SK-N-SH treated with all-trans-retinoic acid at 6 μM for 48 hours (cell line): ENCODE measurements around the gene FCN2.

Source experiments
- ATAC-seq: fragments of 200-7000 bp; cut with Tn5 transposase; 3 replicates; pipeline ENCODE4 v1.9.1; 2020; ENCODE audit warnings: mild to moderate bottlenecking, moderate library complexity
- ARNTL ChIP-seq: fragments of 450-650 bp; formaldehyde crosslinking; IDR thresholded peaks from 2 replicates; pipeline ENCODE4 v1.5.0; 2020; ENCODE audit warnings: low read depth, mild to moderate bottlenecking, moderate library complexity, borderline replicate concordance
- BACH2 ChIP-seq: fragments of 250-450 bp; sonication (Bioruptor Pico); IDR thresholded peaks from 2 replicates; pipeline ENCODE4 v1.9.0; 2021; ENCODE audit warnings: mild to moderate bottlenecking, borderline replicate concordance
- CREB5 ChIP-seq: fragments of 250-450 bp; sonication (Bioruptor Pico); IDR thresholded peaks from 2 replicates; pipeline ENCODE4 v1.5.1; 2020; ENCODE audit warnings: low read depth, mild to moderate bottlenecking, moderate library complexity
- CSDC2 ChIP-seq: fragments of 250-450 bp; sonication (Bioruptor Pico); IDR thresholded peaks from 2 replicates; pipeline ENCODE4 v1.5.0; 2020; ENCODE audit warnings: mild to moderate bottlenecking, moderate library complexity
- GLIS3 ChIP-seq: fragments of 250-450 bp; sonication (Bioruptor Pico); IDR thresholded peaks from 2 replicates; pipeline ENCODE4 v1.5.0; 2020; ENCODE audit warnings: mild to moderate bottlenecking, moderate library complexity
- ISL1 ChIP-seq: fragments of 250-450 bp; sonication (Bioruptor Pico); IDR thresholded peaks from 2 replicates; pipeline ENCODE4 v2.1.2; 2022; ENCODE audit warnings: mild to moderate bottlenecking, moderate library complexity
- OSR1 ChIP-seq: fragments of 250-450 bp; sonication (Bioruptor Pico); IDR thresholded peaks from 2 replicates; pipeline ENCODE4 v1.8.0; 2022; ENCODE audit warnings: moderate library complexity, mild to moderate bottlenecking, inconsistent platforms
- PPARA ChIP-seq: fragments of 250-450 bp; sonication (Bioruptor Pico); IDR thresholded peaks from 2 replicates; pipeline ENCODE4 v1.5.0; 2020; ENCODE audit warnings: mild to moderate bottlenecking, borderline replicate concordance
- RARB ChIP-seq: fragments of 250-450 bp; sonication (Bioruptor Pico); IDR thresholded peaks from 2 replicates; pipeline ENCODE4 v1.8.0; 2021; ENCODE audit warnings: mild to moderate bottlenecking, moderate library complexity
- SNAI2 ChIP-seq: fragments of 250-450 bp; sonication (Bioruptor Pico); IDR thresholded peaks from 2 replicates; pipeline ENCODE4 v1.5.0; 2020; ENCODE audit warnings: mild to moderate bottlenecking, moderate library complexity
- TCF4 ChIP-seq: fragments of 250-450 bp; sonication (Bioruptor Pico); IDR thresholded peaks from 2 replicates; pipeline ENCODE4 v1.8.0; 2021; ENCODE audit warnings: mild to moderate bottlenecking, moderate library complexity, borderline replicate concordance
- TOX ChIP-seq: fragments of 250-450 bp; sonication (Bioruptor Pico); IDR thresholded peaks from 2 replicates; pipeline ENCODE4 v1.8.0; 2021; ENCODE audit warnings: mild to moderate bottlenecking, moderate library complexity, borderline replicate concordance
- TSHZ2 ChIP-seq: fragments of 250-450 bp; sonication (Bioruptor Pico); IDR thresholded peaks from 2 replicates; pipeline ENCODE4 v1.5.0; 2020; ENCODE audit warnings: mild to moderate bottlenecking, moderate library complexity
- ZC3H10 ChIP-seq: fragments of 250-450 bp; sonication (Bioruptor Pico); IDR thresholded peaks from 2 replicates; pipeline ENCODE4 v1.5.1; 2021; ENCODE audit warnings: mild to moderate bottlenecking, moderate library complexity
- ZFP3 ChIP-seq: fragments of 250-450 bp; sonication (Bioruptor Pico); IDR thresholded peaks from 2 replicates; pipeline ENCODE4 v1.5.0; 2020; ENCODE audit warnings: mild to moderate bottlenecking, moderate library complexity
- ZFP30 ChIP-seq: fragments of 450-650 bp; formaldehyde crosslinking; IDR thresholded peaks from 2 replicates; pipeline ENCODE4 v1.5.0; 2022; ENCODE audit warnings: mild to moderate bottlenecking, moderate library complexity
- ZNF565 ChIP-seq: fragments of 450-650 bp; formaldehyde crosslinking; conservative IDR thresholded peaks from 2 replicates; pipeline ENCODE4 v1.5.0; 2020; ENCODE audit warnings: low read depth, mild to moderate bottlenecking, moderate library complexity
- ZNF70 ChIP-seq: fragments of 450-650 bp; formaldehyde crosslinking; IDR thresholded peaks from 2 replicates; pipeline ENCODE4 v1.5.0; 2020; ENCODE audit warnings: mild to moderate bottlenecking, moderate library complexity
- TF ChIP-seq, protein P1 (sequence below): fragments of 250-450 bp; sonication (Bioruptor Pico); IDR thresholded peaks from 2 replicates; pipeline ENCODE4 v1.5.1; 2021; ENCODE audit warnings: mild to moderate bottlenecking, moderate library complexity
- TF ChIP-seq, protein P2 (sequence below): fragments of 250-450 bp; sonication (Bioruptor Pico); IDR thresholded peaks from 2 replicates; pipeline ENCODE4 v1.8.0; 2020; ENCODE audit warnings: mild to moderate bottlenecking, moderate library complexity, borderline replicate concordance
- TF ChIP-seq, protein P3 (sequence below): fragments of 250-450 bp; sonication (Bioruptor Pico); IDR thresholded peaks from 2 replicates; pipeline ENCODE4 v1.8.0; 2021; ENCODE audit warnings: low read depth, mild to moderate bottlenecking, moderate library complexity, borderline replicate concordance

The FCN2 gene

DNA sequence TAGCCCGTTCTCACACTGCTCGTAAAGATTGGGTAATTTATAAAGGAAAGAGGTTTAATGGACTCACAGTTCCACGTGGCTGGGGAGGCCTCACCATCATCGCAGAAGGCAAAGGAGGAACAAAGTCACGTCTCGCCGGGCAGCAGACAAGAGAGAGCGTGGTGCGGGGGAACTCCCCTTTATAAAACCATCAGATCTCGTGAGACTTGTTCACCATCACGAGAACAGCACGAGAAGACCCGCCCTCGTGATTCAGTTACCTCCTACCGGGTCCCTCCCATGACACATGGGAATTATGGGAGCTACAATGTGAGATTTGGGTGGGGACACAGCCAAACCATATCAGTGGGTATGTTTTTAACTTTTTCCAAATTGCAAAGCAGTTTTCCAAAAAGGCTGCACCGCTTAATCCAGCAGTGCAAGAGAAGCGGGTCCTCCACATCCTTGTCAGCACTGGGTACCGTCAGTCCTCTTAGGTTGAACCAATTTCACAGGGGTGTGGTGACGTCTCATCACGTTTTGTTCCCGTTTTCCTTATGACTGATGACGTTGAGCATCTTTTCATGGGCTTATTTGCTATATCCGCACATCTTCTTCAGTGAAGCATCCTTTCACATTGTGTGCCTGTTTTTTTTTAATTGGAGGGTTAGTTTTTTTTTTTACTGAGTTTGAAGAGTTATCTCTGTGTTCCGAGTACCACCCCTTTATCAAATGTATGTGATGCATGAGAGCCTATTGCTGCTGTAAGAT is 8.0 kb upstream of the FCN2 start:
- ATAC-seq: no peak
- TF ChIP-seq ISL1 (CRISPR knock-in tag): no peak
- TF ChIP-seq ZFP3 (CRISPR knock-in tag): no peak
- TF ChIP-seq, protein P1, sequence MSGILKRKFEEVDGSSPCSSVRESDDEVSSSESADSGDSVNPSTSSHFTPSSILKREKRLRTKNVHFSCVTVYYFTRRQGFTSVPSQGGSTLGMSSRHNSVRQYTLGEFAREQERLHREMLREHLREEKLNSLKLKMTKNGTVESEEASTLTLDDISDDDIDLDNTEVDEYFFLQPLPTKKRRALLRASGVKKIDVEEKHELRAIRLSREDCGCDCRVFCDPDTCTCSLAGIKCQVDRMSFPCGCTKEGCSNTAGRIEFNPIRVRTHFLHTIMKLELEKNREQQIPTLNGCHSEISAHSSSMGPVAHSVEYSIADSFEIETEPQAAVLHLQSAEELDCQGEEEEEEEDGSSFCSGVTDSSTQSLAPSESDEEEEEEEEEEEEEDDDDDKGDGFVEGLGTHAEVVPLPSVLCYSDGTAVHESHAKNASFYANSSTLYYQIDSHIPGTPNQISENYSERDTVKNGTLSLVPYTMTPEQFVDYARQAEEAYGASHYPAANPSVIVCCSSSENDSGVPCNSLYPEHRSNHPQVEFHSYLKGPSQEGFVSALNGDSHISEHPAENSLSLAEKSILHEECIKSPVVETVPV (CRISPR knock-in tag): no peak
- TF ChIP-seq SNAI2 (CRISPR knock-in tag): no peak
- no peak for TF ChIP-seq TCF4
- no peak for TF ChIP-seq BACH2
- TF ChIP-seq CSDC2 (CRISPR knock-in tag): no peak
- TF ChIP-seq TOX (CRISPR knock-in tag): no peak

DNA sequence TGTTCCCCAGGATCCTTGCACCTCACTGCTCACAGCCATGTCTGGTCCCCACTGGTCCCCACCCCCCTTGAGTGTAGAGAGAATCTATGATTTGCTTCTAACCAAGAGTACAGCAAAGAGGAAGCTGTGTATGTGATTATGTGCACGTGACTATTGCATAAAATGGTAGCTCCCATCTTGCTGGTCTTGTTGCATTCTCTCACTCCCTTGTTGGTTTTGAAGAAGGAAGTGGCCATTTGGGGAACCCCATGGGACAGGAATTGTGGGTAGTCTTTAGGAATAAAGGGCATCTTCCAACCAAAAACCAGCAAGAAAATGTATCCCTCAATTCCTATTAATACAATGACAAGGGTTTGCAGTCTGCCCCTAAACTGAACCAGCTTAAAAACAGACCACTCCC is 5.2 kb upstream of the FCN2 start:
- no peak for ATAC-seq
- TF ChIP-seq, protein P1 (CRISPR knock-in tag): no peak
- TF ChIP-seq CREB5 (CRISPR knock-in tag) (no peak), ARNTL (CRISPR knock-in tag) (no peak), CSDC2 (CRISPR knock-in tag) (no peak), SNAI2 (CRISPR knock-in tag) (no peak), ZFP3 (CRISPR knock-in tag) (no peak), TSHZ2 (CRISPR knock-in tag) (no peak), GLIS3 (CRISPR knock-in tag) (no peak), OSR1 (CRISPR knock-in tag) (no peak), ZNF70 (no peak), PPARA (no peak), RARB (CRISPR knock-in tag) (no peak), TCF4 (no peak), ZNF565 (CRISPR knock-in tag) (no peak), ISL1 (CRISPR knock-in tag) (no peak), ZC3H10 (no peak), ZFP30 (CRISPR knock-in tag) (no peak)
- TF ChIP-seq, protein P2, sequence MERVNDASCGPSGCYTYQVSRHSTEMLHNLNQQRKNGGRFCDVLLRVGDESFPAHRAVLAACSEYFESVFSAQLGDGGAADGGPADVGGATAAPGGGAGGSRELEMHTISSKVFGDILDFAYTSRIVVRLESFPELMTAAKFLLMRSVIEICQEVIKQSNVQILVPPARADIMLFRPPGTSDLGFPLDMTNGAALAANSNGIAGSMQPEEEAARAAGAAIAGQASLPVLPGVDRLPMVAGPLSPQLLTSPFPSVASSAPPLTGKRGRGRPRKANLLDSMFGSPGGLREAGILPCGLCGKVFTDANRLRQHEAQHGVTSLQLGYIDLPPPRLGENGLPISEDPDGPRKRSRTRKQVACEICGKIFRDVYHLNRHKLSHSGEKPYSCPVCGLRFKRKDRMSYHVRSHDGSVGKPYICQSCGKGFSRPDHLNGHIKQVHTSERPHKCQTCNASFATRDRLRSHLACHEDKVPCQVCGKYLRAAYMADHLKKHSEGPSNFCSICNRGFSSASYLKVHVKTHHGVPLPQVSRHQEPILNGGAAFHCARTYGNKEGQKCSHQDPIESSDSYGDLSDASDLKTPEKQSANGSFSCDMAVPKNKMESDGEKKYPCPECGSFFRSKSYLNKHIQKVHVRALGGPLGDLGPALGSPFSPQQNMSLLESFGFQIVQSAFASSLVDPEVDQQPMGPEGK (CRISPR knock-in tag): no peak
- TF ChIP-seq, protein P3, sequence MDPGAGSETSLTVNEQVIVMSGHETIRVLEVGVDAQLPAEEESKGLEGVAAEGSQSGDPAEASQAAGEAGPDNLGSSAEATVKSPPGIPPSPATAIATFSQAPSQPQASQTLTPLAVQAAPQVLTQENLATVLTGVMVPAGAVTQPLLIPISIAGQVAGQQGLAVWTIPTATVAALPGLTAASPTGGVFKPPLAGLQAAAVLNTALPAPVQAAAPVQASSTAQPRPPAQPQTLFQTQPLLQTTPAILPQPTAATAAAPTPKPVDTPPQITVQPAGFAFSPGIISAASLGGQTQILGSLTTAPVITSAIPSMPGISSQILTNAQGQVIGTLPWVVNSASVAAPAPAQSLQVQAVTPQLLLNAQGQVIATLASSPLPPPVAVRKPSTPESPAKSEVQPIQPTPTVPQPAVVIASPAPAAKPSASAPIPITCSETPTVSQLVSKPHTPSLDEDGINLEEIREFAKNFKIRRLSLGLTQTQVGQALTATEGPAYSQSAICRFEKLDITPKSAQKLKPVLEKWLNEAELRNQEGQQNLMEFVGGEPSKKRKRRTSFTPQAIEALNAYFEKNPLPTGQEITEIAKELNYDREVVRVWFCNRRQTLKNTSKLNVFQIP: no peak
- TF ChIP-seq, all 23 proteins: peak for 0
